B cell (primary cell): ENCODE measurements around the gene SPOP. TPM values are rescaled to one million over a fixed set of nuclear protein-coding genes. Genes with fewer than 3 reads are reported as not detected.

Experiments used
- ATAC-seq: fragments of 200-7000 bp; cut with Tn5 transposase; one replicate; pipeline ENCODE4 v1.10.0; 2021; ENCODE audit warnings: low read depth, mild to moderate bottlenecking, moderate number of reproducible peaks, moderate library complexity
- CTCF ChIA-PET: fragments of 350-600 bp; sonication (Branson Sonifier 250); formaldehyde crosslinking; loops from one replicate; lab custom pipeline; 2021; ENCODE audit warnings: antibody characterized with exemption, inconsistent platforms; lab: Charles Lee
- POLR2A ChIA-PET: fragments of 350-600 bp; sonication (Branson Sonifier 250); formaldehyde crosslinking; loops from one replicate; lab custom pipeline; 2021; ENCODE audit warnings: antibody characterized with exemption; lab: Charles Lee
- DNase-seq: peaks from one replicate; pipeline ENCODE4 v3.0.0; 2013
- H2AFZ ChIP-seq: 2 replicates; pipeline ENCODE4 v1.6.1; 2012; ENCODE audit warnings: mild to moderate bottlenecking, low read depth, low read length; ENCODE audit not compliant: insufficient read depth, poor library complexity, severe bottlenecking
- H3K27ac ChIP-seq, 2 donors: 1 replicate in 1 of 2; 2 replicates in 1 of 2; pipeline ENCODE4 v1.5.1; 2012 to 2013; ENCODE audit warnings: low read length in 2 of 2, mild to moderate bottlenecking in 2 of 2, moderate library complexity in 1 of 2
- H3K27me3 ChIP-seq, 4 experiments: fragments of 200-600 bp in 1 of 4; sonication (generic) in 1 of 4; replicated peaks in 1 of 4; 1 replicate in 2 of 4; 2 replicates in 2 of 4; pipeline versions ENCODE4 v1.6.1 to v1.7.0; 2013 to 2016; ENCODE audit warnings: low read length in 3 of 4, mild to moderate bottlenecking in 2 of 4, mixed read lengths in 1 of 4, moderate library complexity in 1 of 4; ENCODE audit not compliant: insufficient read depth in 4 of 4, control insufficient read depth in 3 of 4; ENCODE audit errors: control extremely low read depth in 1 of 4
- H3K36me3 ChIP-seq, 2 experiments: replicated peaks in 1 of 2; 1 replicate in 1 of 2; 2 replicates in 1 of 2; pipeline versions ENCODE4 v1.6.1 to v1.7.1; 2013; ENCODE audit warnings: low read length in 1 of 2; ENCODE audit not compliant: insufficient read depth in 2 of 2, control insufficient read depth in 1 of 2; ENCODE audit errors: control extremely low read depth in 1 of 2, extremely low read depth in 1 of 2
- H3K4me1 ChIP-seq, 2 donors: fragments of 200-600 bp in 1 of 2; sonication (generic) in 1 of 2; 1 replicate in 1 of 2; 2 replicates in 1 of 2; pipeline versions ENCODE4 v1.5.1 to v1.6.1; 2013 to 2017; ENCODE audit warnings: low read length in 2 of 2; ENCODE audit not compliant: control insufficient read depth in 2 of 2, insufficient read depth in 2 of 2
- H3K4me2 ChIP-seq: replicated peaks from 2 replicates; pipeline ENCODE3; 2012; ENCODE audit warnings: mild to moderate bottlenecking, low read depth, low read length; ENCODE audit not compliant: poor library complexity, severe bottlenecking
- H3K4me3 ChIP-seq, 5 experiments: fragments of 200-600 bp in 1 of 5; sonication (generic) in 1 of 5; 1 replicate in 3 of 5; 2 replicates in 2 of 5; pipeline versions ENCODE4 v1.5.1 to v1.7.0; 2011 to 2016; ENCODE audit warnings: low read length in 4 of 5, mild to moderate bottlenecking in 4 of 5, low read depth in 2 of 5, control low read depth in 1 of 5, moderate library complexity in 1 of 5; ENCODE audit not compliant: insufficient read depth in 1 of 5; ENCODE audit errors: control extremely low read depth in 1 of 5, extremely low read depth in 1 of 5
- H3K79me2 ChIP-seq: fragments of 200-600 bp; sonication (generic); one replicate; pipeline ENCODE4 v1.6.0; 2016; ENCODE audit warnings: low read length; ENCODE audit not compliant: control insufficient read depth, insufficient read depth
- H3K9ac ChIP-seq: fragments of 200-600 bp; sonication (generic); 2 replicates; pipeline ENCODE4 v1.6.1; 2017; ENCODE audit warnings: mild to moderate bottlenecking, low read length, moderate library complexity
- H3K9me3 ChIP-seq, 3 donors: one replicate each; pipeline versions ENCODE4 v1.6.1 to v1.7.1; 2013; ENCODE audit warnings: low read length in 2 of 3; ENCODE audit not compliant: control insufficient read depth in 2 of 3, insufficient read depth in 1 of 3; ENCODE audit errors: control extremely low read depth in 1 of 3
- H4K20me1 ChIP-seq: 2 replicates; pipeline ENCODE4 v1.6.0; 2012; ENCODE audit warnings: mild to moderate bottlenecking, low read length; ENCODE audit not compliant: insufficient read depth, control insufficient read depth, poor library complexity, severe bottlenecking
- H3K27ac Mint-ChIP-seq: one replicate; pipeline ENCODE4 v1.8.0; 2021; ENCODE audit warnings: mixed read lengths
- H3K27me3 Mint-ChIP-seq: one replicate; pipeline ENCODE4 v1.8.0; 2021; ENCODE audit warnings: mixed read lengths
- H3K4me1 Mint-ChIP-seq: one replicate; pipeline ENCODE4 v1.8.0; 2021; ENCODE audit warnings: mixed read lengths
- H3K4me3 Mint-ChIP-seq: one replicate; pipeline ENCODE4 v1.8.0; 2021; ENCODE audit warnings: mixed read lengths
- H3K9me3 Mint-ChIP-seq: one replicate; pipeline ENCODE4 v1.8.0; 2022; ENCODE audit warnings: mixed read lengths; ENCODE audit not compliant: insufficient read depth
- CTCF ChIP-seq: fragments of 200-600 bp; IDR thresholded peaks from one replicate; pipeline ENCODE4 v1.8.0; 2022; ENCODE audit warnings: antibody characterized with exemption, mild to moderate bottlenecking
- EZH2 ChIP-seq: IDR thresholded peaks from 2 replicates; pipeline ENCODE4 v1.6.1; 2012; ENCODE audit warnings: borderline replicate concordance, low read depth, mild to moderate bottlenecking, moderate library complexity, low read length; ENCODE audit not compliant: insufficient read depth, poor library complexity, severe bottlenecking
- WGBS: methylation state at CpG from one replicate; pipeline ENCODE4 v1.1.5; 2013; ENCODE audit warnings: missing lambda C conversion rate; ENCODE audit not compliant: insufficient coverage; 5-methylcytosine and 5-hydroxymethylcytosine counted together
- intact Hi-C: fragments of 100-400 bp; cut with micrococcal nuclease; formaldehyde crosslinking; loops from one replicate; pipeline ENCODE4 v1.10.0; 2022
- polyA plus RNA-seq: library from polyadenylated mRNA; depleted of rRNA; stranded (reverse); fragments of >200 nt; gene quantifications from 2 replicates; pipeline ENCODE4 v1.2.3, GENCODE V29; 2012
- total RNA-seq, 2 donors: library from RNA; stranded (reverse); fragments of 120-200 nt in 1 of 2; gene quantifications; 1 replicate in 1 of 2; 2 replicates in 1 of 2; pipeline versions ENCODE4 v1.2.3 to v1.2.4, GENCODE V29; 2013 to 2022

Gene SPOP
- total and polyA plus RNA-seq, 2 donors (not counting 1 experiment from before 2014, with no cell fraction given) = 27.0 to 72.1 TPM

- ChIA-PET POLR2A (no interaction called here), CTCF (no interaction called here)
- no peak overlapping the region for H3K4me3 ChIP-seq
- no peaks in the 10 kb centered on the region for H3K27me3 Mint-ChIP-seq
- no peaks in the 10 kb centered on the region for H4K20me1 ChIP-seq
- no peak for DNase-seq
- TF ChIP-seq EZH2 (no peak), CTCF (no peak)
- no peaks in the 10 kb centered on the region for H3K27me3 ChIP-seq
- no peaks in the 10 kb centered on the region for H3K9me3 Mint-ChIP-seq
- H3K79me2 ChIP-seq = no peaks in the 10 kb centered on the region
- H3K36me3 ChIP-seq = no peaks in the 10 kb centered on the region
- no peak for ATAC-seq
- no peak overlapping the region for H2AFZ ChIP-seq
- H3K9me3 ChIP-seq = no peaks in the 10 kb centered on the region
- H3K9ac ChIP-seq = no peak overlapping the region
- no peaks in the 10 kb centered on the region for H3K4me1 ChIP-seq
- no peak overlapping the region for H3K27ac Mint-ChIP-seq
- H3K4me3 Mint-ChIP-seq = no peak overlapping the region
- no peak overlapping the region for H3K4me2 ChIP-seq
- no peaks in the 10 kb centered on the region for H3K4me1 Mint-ChIP-seq
- WGBS = 92% methylated on average over 3 of the region's 3 CpGs
- intact Hi-C loops = no loop called here
- H3K27ac ChIP-seq = no peak overlapping the region
These were observed 92.4 kb downstream of the SPOP start for GRCh38 chr17:49585422-49586027.

- WGBS = 100% methylated on average over 1 of the region's 4 CpGs
- no peak for ATAC-seq
- DNase-seq = no peak
- no peak for TF ChIP-seq CTCF
- no peak for TF ChIP-seq EZH2
- Mint-ChIP-seq H3K9me3 (no peaks in the 10 kb centered on the region), H3K27me3 (no peaks in the 10 kb centered on the region), H3K27ac (no peak overlapping the region), H3K4me3 (no peak overlapping the region), H3K4me1 (no peaks in the 10 kb centered on the region)
- Histone ChIP-seq H4K20me1 (no peaks in the 10 kb centered on the region), H3K36me3 (no peaks in the 10 kb centered on the region), H2AFZ (no peak overlapping the region), H3K27ac (no peak overlapping the region), H3K9ac (no peak overlapping the region), H3K4me1 (no peaks in the 10 kb centered on the region), H3K4me2 (no peak overlapping the region), H3K79me2 (no peaks in the 10 kb centered on the region), H3K9me3 (no peaks in the 10 kb centered on the region), H3K27me3 (no peaks in the 10 kb centered on the region), H3K4me3 (no peak overlapping the region)
- CTCF ChIA-PET = no interaction called here
- POLR2A ChIA-PET = interaction anchor here (0.6 kb wide), 1 partner anchor 508 kb away, joined by 9 read pairs; no protein-coding TSS in a partner anchor
- intact Hi-C loops = no loop called here
These were observed 94.0 kb downstream of the SPOP start for GRCh38 chr17:49583889-49584288.
